IMR-90 (cell line): ENCODE data around the gene GSG1L. TPM values are rescaled to one million over a fixed set of nuclear protein-coding genes. Genes with fewer than 3 reads are reported as not detected.
A peak's percentile ranks its signal among the peaks of the same experiment; 100 is the strongest.

Experiments used
- ATAC-seq: fragments of 200-7000 bp; cut with Tn5 transposase; 2 replicates; pipeline ENCODE4 v1.9.1; 2020; ENCODE audit warnings: low read depth, mild to moderate bottlenecking, moderate library complexity
- BruUV-seq: library from RNA; stranded (reverse); fragments of 400-500 nt; replicated peaks from 2 replicates; lab custom pipeline; 2021; lab: Mats Ljungman, UMichigan
- CTCF ChIA-PET: fragments of 300-600 bp; formaldehyde crosslinking; extraction: SDS; loops from one replicate; lab custom pipeline; 2021; ENCODE audit warnings: antibody characterized with exemption; lab: Yijun Ruan, JAX
- POLR2A ChIA-PET: fragments of 300-600 bp; sonication (Branson Sonifier 250); formaldehyde crosslinking; loops from one replicate; lab custom pipeline; 2022; ENCODE audit warnings: antibody characterized with exemption; ENCODE audit not compliant: unreplicated experiment; lab: Charles Lee
- DNase-seq: peaks from one replicate; pipeline ENCODE4 v3.0.0; 2013
- H2AFZ ChIP-seq: replicated peaks from 2 replicates; pipeline ENCODE3; 2013; ENCODE audit warnings: low read length, mild to moderate bottlenecking; ENCODE audit not compliant: poor library complexity
- H2AK5ac ChIP-seq: 2 replicates; pipeline ENCODE4 v1.6.1; 2013; ENCODE audit warnings: low read depth, low read length, inconsistent platforms
- H2AK9ac ChIP-seq: replicated peaks from 2 replicates; pipeline ENCODE3; 2013; ENCODE audit warnings: mild to moderate bottlenecking, low read depth, low read length, moderate library complexity; ENCODE audit not compliant: poor library complexity
- H2BK120ac ChIP-seq: 2 replicates; pipeline ENCODE4 v1.6.1; 2013; ENCODE audit warnings: low read depth, low read length, inconsistent platforms
- H2BK15ac ChIP-seq: 3 replicates; pipeline ENCODE4 v1.6.1; 2013; ENCODE audit warnings: low read depth, low read length, inconsistent platforms
- H2BK20ac ChIP-seq: 2 replicates; pipeline ENCODE4 v1.6.1; 2013; ENCODE audit warnings: low read depth, mild to moderate bottlenecking, inconsistent platforms, low read length, moderate library complexity
- H2BK5ac ChIP-seq: 2 replicates; pipeline ENCODE4 v1.6.1; 2013; ENCODE audit warnings: mild to moderate bottlenecking, low read depth, low read length, inconsistent platforms; ENCODE audit not compliant: poor library complexity, severe bottlenecking
- H3K14ac ChIP-seq: replicated peaks from 2 replicates; pipeline ENCODE4 v1.6.1; 2013; ENCODE audit warnings: low read depth, low read length, inconsistent platforms
- H3K18ac ChIP-seq: 2 replicates; pipeline ENCODE4 v1.6.1; 2013; ENCODE audit warnings: low read depth, low read length, control low read depth
- H3K23ac ChIP-seq: 2 replicates; pipeline ENCODE4 v1.6.1; 2013; ENCODE audit warnings: low read depth, low read length, inconsistent platforms
- H3K27ac ChIP-seq: 2 replicates; pipeline ENCODE4 v1.5.1; 2013; ENCODE audit warnings: mild to moderate bottlenecking, control low read depth, low read length; ENCODE audit not compliant: insufficient read depth
- H3K27me3 ChIP-seq: 2 replicates; pipeline ENCODE4 v1.6.1; 2013; ENCODE audit warnings: low read length; ENCODE audit not compliant: control insufficient read depth, insufficient read depth
- H3K36me3 ChIP-seq: 2 replicates; pipeline ENCODE4 v1.6.1; 2013; ENCODE audit warnings: low read length, mixed read lengths; ENCODE audit not compliant: control insufficient read depth, insufficient read depth
- H3K4ac ChIP-seq: 2 replicates; pipeline ENCODE4 v1.6.1; 2013; ENCODE audit warnings: low read depth, low read length, inconsistent platforms
- H3K4me1 ChIP-seq: 2 replicates; pipeline ENCODE4 v1.6.1; 2013; ENCODE audit warnings: low read length, mixed read lengths; ENCODE audit not compliant: control insufficient read depth, insufficient read depth
- H3K4me2 ChIP-seq: 2 replicates; pipeline ENCODE4 v1.6.1; 2013; ENCODE audit warnings: low read depth, mild to moderate bottlenecking, control low read depth, low read length, moderate library complexity
- H3K4me3 ChIP-seq: 2 replicates; pipeline ENCODE4 v1.5.1; 2013; ENCODE audit warnings: low read depth, mild to moderate bottlenecking, control low read depth, low read length, moderate library complexity; ENCODE audit not compliant: insufficient read depth
- H3K56ac ChIP-seq: 2 replicates; pipeline ENCODE4 v1.6.1; 2013; ENCODE audit warnings: low read length, inconsistent platforms; ENCODE audit not compliant: insufficient read depth; ENCODE audit errors: extremely low read depth
- H3K79me1 ChIP-seq, 2 experiments: 2 replicates each; pipeline ENCODE4 v1.6.1; 2013; ENCODE audit warnings: low read length in 2 of 2, inconsistent platforms in 1 of 2, low read depth in 1 of 2
- H3K9ac ChIP-seq: 2 replicates; pipeline ENCODE4 v1.6.1; 2013; ENCODE audit warnings: low read depth, low read length, control low read depth
- H3K9me1 ChIP-seq: 2 replicates; pipeline ENCODE4 v1.6.1; 2013; ENCODE audit warnings: low read length, inconsistent platforms; ENCODE audit not compliant: insufficient read depth
- H3K9me3 ChIP-seq: 2 replicates; pipeline ENCODE4 v1.6.1; 2013; ENCODE audit warnings: low read length; ENCODE audit not compliant: control insufficient read depth, insufficient read depth
- H4K20me1 ChIP-seq: 2 replicates; pipeline ENCODE4 v1.6.1; 2013; ENCODE audit warnings: low read length, inconsistent platforms; ENCODE audit not compliant: insufficient read depth
- H4K5ac ChIP-seq: 2 replicates; pipeline ENCODE4 v1.6.1; 2013; ENCODE audit warnings: mild to moderate bottlenecking, low read depth, low read length, control low read depth
- H4K8ac ChIP-seq, 2 experiments: 2 replicates each; pipeline ENCODE4 v1.6.1; 2013; ENCODE audit warnings: low read depth in 2 of 2, low read length in 2 of 2, control low read depth in 1 of 2, inconsistent platforms in 1 of 2
- H4K91ac ChIP-seq: 2 replicates; pipeline ENCODE4 v1.6.1; 2013; ENCODE audit warnings: low read depth, low read length, inconsistent platforms; ENCODE audit not compliant: insufficient read depth
- MAFK ChIP-seq: IDR thresholded peaks from 2 replicates; pipeline ENCODE4 v1.6.1; 2012; ENCODE audit warnings: low read depth, low read length, improper control_type of control experiment
- RCOR1 ChIP-seq: IDR thresholded peaks from 2 replicates; pipeline ENCODE4 v1.6.1; 2012; ENCODE audit warnings: mild to moderate bottlenecking, low read length, improper control_type of control experiment; ENCODE audit not compliant: insufficient replicate concordance
- WGBS, 2 experiments: methylation state at CpG; one replicate each; pipeline versions ENCODE4 v1.1.5 to v1.1.7; 2013; ENCODE audit warnings: missing lambda C conversion rate in 2 of 2; ENCODE audit not compliant: insufficient read length in 1 of 2; ENCODE audit errors: extremely low coverage in 2 of 2; 5-methylcytosine and 5-hydroxymethylcytosine counted together
- dilution Hi-C: fragments of 300-500 bp; cut with HindIII; formaldehyde crosslinking; loops from one replicate; pipeline ENCODE4 v1.14.3; 2018; ENCODE audit warnings: low sequenced_read_pairs; ENCODE audit not compliant: unreplicated experiment
- in situ Hi-C: fragments of 300-500 bp; cut with MboI; formaldehyde crosslinking; loops from 3 replicates; pipeline ENCODE4 v1.14.3; 2019; ENCODE audit warnings: low sequenced_read_pairs, inconsistent platforms, mixed read lengths
- intact Hi-C: fragments of 100-400 bp; cut with micrococcal nuclease; formaldehyde crosslinking; loops from 2 replicates; pipeline ENCODE4 v1.10.0; 2022
- polyA plus RNA-seq, 3 experiments: library from polyadenylated mRNA; depleted of rRNA; stranded (reverse); fragments of >200 nt; gene quantifications; 2 replicates each; pipeline ENCODE4 v1.2.3, GENCODE V29; 2012; ENCODE audit warnings: low replicate concordance in 1 of 3
- total RNA-seq: library from RNA; depleted of rRNA; stranded (reverse); fragments of >200 nt; gene quantifications from 2 replicates; pipeline ENCODE4 v1.2.3, GENCODE V29; 2012

GSG1L gene
- total and polyA plus RNA-seq, 2 of the 4 experiments (the other 2 are of a cell fraction): not detected

GRCh38 chr16:28110977-28111376 lies 47.5 kb upstream of the GSG1L start:
- CTCF ChIA-PET: no interaction called here
- H2AFZ ChIP-seq: no peak overlapping the region

More at GRCh38 chr16:28110977-28111376, 47.5 kb upstream of the GSG1L start:
- dilution Hi-C loops (no loop called here), intact Hi-C loops (loop anchor here (5.0 kb wide), 1 partner anchor 101 kb away; the partner anchor contains the start of gene XPO6), in situ Hi-C loops (no loop called here)
- Histone ChIP-seq H3K79me1 (peaks cover 52 to 70% of the 10 kb centered on the region in 2 experiments), H2BK15ac (no peak overlapping the region), H3K23ac (no peak overlapping the region), H3K36me3 (peaks cover 68% of the 10 kb centered on the region), H3K14ac (no peak overlapping the region), H3K56ac (no peak overlapping the region), H4K5ac (no peak overlapping the region), H2AK5ac (no peak overlapping the region), H3K18ac (no peak overlapping the region), H3K9ac (no peak overlapping the region), H2BK20ac (no peak overlapping the region), H2BK120ac (no peak overlapping the region), H4K8ac (no peak overlapping the region), H4K20me1 (peaks cover 19% of the 10 kb centered on the region), H3K27ac (no peak overlapping the region), H2BK5ac (no peak overlapping the region), H3K4me3 (no peak overlapping the region), H3K4me1 (peaks cover 10% of the 10 kb centered on the region), H3K4ac (no peak overlapping the region), H4K91ac (no peak overlapping the region), H2AK9ac (no peak overlapping the region), H3K4me2 (no peak overlapping the region), H3K9me3 (no peaks in the 10 kb centered on the region), H3K27me3 (no peaks in the 10 kb centered on the region), H3K9me1 (peaks cover 15% of the 10 kb centered on the region)
- POLR2A ChIA-PET: interaction anchor here (0.6 kb wide), 1 partner anchor 71 kb away, joined by 3 read pairs; no protein-coding TSS in a partner anchor
- BruUV-seq: no TSS peak
- no CpG with 5 or more reads among the region's 2 CpGs for WGBS, 2 experiments
- DNase-seq (no peak), ATAC-seq (no peak)
- TF ChIP-seq MAFK: peak; percentile 47; the same call in 1 of the 2 replicates
- no peak for TF ChIP-seq RCOR1
